SK-N-SH (cell line): ENCODE data around the gene PLP2. TPM values are rescaled to one million over a fixed set of nuclear protein-coding genes. Genes with fewer than 3 reads are reported as not detected.

Experiments used
- CTCF ChIA-PET: fragments of 300-600, 350-600 bp; formaldehyde crosslinking; extraction: SDS; loops from one replicate; lab custom pipeline; 2021; lab: Yijun Ruan, JAX
- POLR2A ChIA-PET: fragments of 350-600 bp; sonication (Branson Sonifier 250); formaldehyde crosslinking; extraction: SDS; loops from one replicate; lab custom pipeline; 2020; ENCODE audit warnings: antibody characterized with exemption, inconsistent platforms; lab: Yijun Ruan, JAX
- DNase-seq: peaks from one replicate; pipeline ENCODE4 v3.0.0; 2012
- H2AFZ ChIP-seq: fragments of 200-600 bp; sonication (generic); 2 replicates; pipeline ENCODE4 v1.8.1; 2016; ENCODE audit warnings: antibody characterized with exemption, mild to moderate bottlenecking, low read depth
- H3F3A ChIP-seq: fragments of 200-600 bp; sonication (generic); replicated peaks from 2 replicates; pipeline ENCODE3; 2016; ENCODE audit warnings: antibody characterized with exemption, mild to moderate bottlenecking; ENCODE audit not compliant: insufficient read depth
- H3K27ac ChIP-seq, 2 experiments: fragments of 200-500 bp in 1 of 2; fragments of 200-600 bp in 1 of 2; sonication (Bioruptor generic) in 1 of 2; sonication (generic), shearing (Covaris generic) in 1 of 2; 2 replicates each; pipeline versions ENCODE4 v1.5.1 to v1.6.1; 2014 to 2016; ENCODE audit warnings: low read depth in 2 of 2, inconsistent platforms in 1 of 2, low read length in 1 of 2, mild to moderate bottlenecking in 1 of 2, mixed read lengths in 1 of 2
- H3K27me3 ChIP-seq: fragments of 200-600 bp; sonication (generic), shearing (Covaris generic); 2 replicates; pipeline ENCODE4 v1.6.1; 2016; ENCODE audit warnings: mixed run types; ENCODE audit not compliant: insufficient read depth
- H3K36me3 ChIP-seq, 2 experiments: fragments of 200-500 bp in 1 of 2; fragments of 200-600 bp in 1 of 2; sonication (Bioruptor generic) in 1 of 2; sonication (generic) in 1 of 2; replicated peaks in 1 of 2; 2 replicates each; pipeline versions ENCODE3 to v1.5.1; 2014 to 2016; ENCODE audit warnings: low read length in 1 of 2, mild to moderate bottlenecking in 1 of 2; ENCODE audit not compliant: insufficient read depth in 2 of 2, control insufficient read depth in 1 of 2
- H3K4me1 ChIP-seq, 2 experiments: fragments of 200-500 bp in 1 of 2; fragments of 200-600 bp in 1 of 2; sonication (Bioruptor generic) in 1 of 2; sonication (generic), shearing (Covaris generic) in 1 of 2; 2 replicates each; pipeline versions ENCODE4 v1.5.1 to v1.6.1; 2014 to 2016; ENCODE audit warnings: low read depth in 1 of 2, low read length in 1 of 2, mixed run types in 1 of 2; ENCODE audit not compliant: insufficient read depth in 2 of 2, control insufficient read depth in 1 of 2
- H3K4me2 ChIP-seq: fragments of 200-600 bp; sonication (generic), shearing (Covaris generic); 2 replicates; pipeline ENCODE4 v1.6.1; 2017; ENCODE audit warnings: mixed run types
- H3K4me3 ChIP-seq, 2 experiments: fragments of 200-500 bp in 1 of 2; fragments of 200-600 bp in 1 of 2; sonication (Bioruptor generic) in 1 of 2; sonication (generic), shearing (Covaris generic) in 1 of 2; 2 replicates each; pipeline versions ENCODE4 v1.5.1 to v1.8.1; 2014 to 2016; ENCODE audit warnings: low read depth in 2 of 2, inconsistent platforms in 1 of 2, low read length in 1 of 2, mild to moderate bottlenecking in 1 of 2, mixed read lengths in 1 of 2, moderate library complexity in 1 of 2
- H3K79me2 ChIP-seq: fragments of 200-600 bp; sonication (generic); 2 replicates; pipeline ENCODE4 v1.8.1; 2017; ENCODE audit warnings: mild to moderate bottlenecking; ENCODE audit not compliant: insufficient read depth
- H3K9ac ChIP-seq: fragments of 200-600 bp; sonication (generic); 2 replicates; pipeline ENCODE4 v1.6.1; 2017; ENCODE audit warnings: mixed run types
- H3K9me2 ChIP-seq: fragments of 200-600 bp; sonication (generic); 2 replicates; pipeline ENCODE4 v1.6.1; 2017; ENCODE audit warnings: mixed run types
- H3K9me3 ChIP-seq: fragments of 200-600 bp; sonication (generic); 2 replicates; pipeline ENCODE4 v1.6.1; 2017; ENCODE audit warnings: mixed run types, mild to moderate bottlenecking, moderate library complexity
- H4K20me1 ChIP-seq: fragments of 200-600 bp; sonication (generic); 2 replicates; pipeline ENCODE4 v1.6.1; 2017; ENCODE audit warnings: mild to moderate bottlenecking, mixed run types; ENCODE audit not compliant: insufficient read depth
- CTCF ChIP-seq: fragments of 200-600 bp; sonication (generic); IDR thresholded peaks from 2 replicates; pipeline ENCODE4 v1.6.1; 2017; ENCODE audit warnings: antibody characterized with exemption, mild to moderate bottlenecking, moderate library complexity
- ELF1 ChIP-seq: IDR thresholded peaks from 2 replicates; pipeline ENCODE4 v1.4.0; 2012
- EP300 ChIP-seq, 2 experiments: IDR thresholded peaks; 2 replicates each; pipeline versions ENCODE4 v1.4.0 to v1.6.1; 2012; ENCODE audit warnings: borderline replicate concordance in 1 of 2, low read depth in 1 of 2, low read length in 1 of 2
- FOSL2 ChIP-seq: IDR thresholded peaks from 2 replicates; pipeline ENCODE4 v1.4.0; 2012; ENCODE audit warnings: low read depth, mild to moderate bottlenecking, moderate library complexity, borderline replicate concordance
- FOXM1 ChIP-seq: IDR thresholded peaks from 2 replicates; pipeline ENCODE4 v1.4.0; 2012; ENCODE audit warnings: low read depth, mild to moderate bottlenecking
- GABPA ChIP-seq: IDR thresholded peaks from 2 replicates; pipeline ENCODE4 v1.4.0; 2012; ENCODE audit warnings: low read depth, mild to moderate bottlenecking
- GATA2 ChIP-seq: sonication (generic); formaldehyde crosslinking; IDR thresholded peaks from 2 replicates; pipeline ENCODE4 v1.5.0; 2020; ENCODE audit warnings: mild to moderate bottlenecking, missing genetic modification reagents
- NRF1 ChIP-seq: IDR thresholded peaks from 2 replicates; pipeline ENCODE4 v1.6.1; 2012; ENCODE audit warnings: low read depth, mild to moderate bottlenecking, low read length
- POLR2AphosphoS5 ChIP-seq: IDR thresholded peaks from 2 replicates; pipeline ENCODE4 v1.6.1; 2012; ENCODE audit warnings: low read depth, low read length
- RCOR1 ChIP-seq: fragments of 150-350 bp; IDR thresholded peaks from 2 replicates; pipeline ENCODE4 v1.6.1; 2017; ENCODE audit warnings: antibody characterized with exemption, low read length
- RFX5 ChIP-seq: IDR thresholded peaks from 2 replicates; pipeline ENCODE4 v1.6.1; 2012; ENCODE audit warnings: mild to moderate bottlenecking, improper control_type of control experiment, low read length
- RXRA ChIP-seq: IDR thresholded peaks from 2 replicates; pipeline ENCODE4 v1.4.0; 2012; ENCODE audit warnings: low read depth, mild to moderate bottlenecking, borderline replicate concordance
- SIN3A ChIP-seq: IDR thresholded peaks from 2 replicates; pipeline ENCODE4 v1.6.1; 2012; ENCODE audit warnings: low read depth, mild to moderate bottlenecking, low read length, moderate library complexity, borderline replicate concordance
- SMC3 ChIP-seq: IDR thresholded peaks from 2 replicates; pipeline ENCODE4 v1.6.1; 2012; ENCODE audit warnings: low read depth, low read length, improper control_type of control experiment
- USF1 ChIP-seq: IDR thresholded peaks from 2 replicates; pipeline ENCODE4 v1.4.0; 2012; ENCODE audit warnings: low read depth, borderline replicate concordance
- WGBS: methylation state at CpG from one replicate; pipeline ENCODE4 v1.1.6; 2017; ENCODE audit warnings: low lambda C conversion rate; 5-methylcytosine and 5-hydroxymethylcytosine counted together
- polyA plus RNA-seq, 3 experiments: library from polyadenylated mRNA; depleted of rRNA; stranded (reverse); fragments of >200 nt; gene quantifications; 2 replicates each; pipeline ENCODE4 v1.2.3, GENCODE V29; 2012
- TF ChIP-seq, protein P1 (sequence below): IDR thresholded peaks from 2 replicates; pipeline ENCODE4 v1.4.0; 2012; ENCODE audit warnings: low read depth

Gene PLP2
- polyA plus RNA-seq, 1 of the 3 experiments (the other 2 are of a cell fraction), result 146 TPM

DNA sequence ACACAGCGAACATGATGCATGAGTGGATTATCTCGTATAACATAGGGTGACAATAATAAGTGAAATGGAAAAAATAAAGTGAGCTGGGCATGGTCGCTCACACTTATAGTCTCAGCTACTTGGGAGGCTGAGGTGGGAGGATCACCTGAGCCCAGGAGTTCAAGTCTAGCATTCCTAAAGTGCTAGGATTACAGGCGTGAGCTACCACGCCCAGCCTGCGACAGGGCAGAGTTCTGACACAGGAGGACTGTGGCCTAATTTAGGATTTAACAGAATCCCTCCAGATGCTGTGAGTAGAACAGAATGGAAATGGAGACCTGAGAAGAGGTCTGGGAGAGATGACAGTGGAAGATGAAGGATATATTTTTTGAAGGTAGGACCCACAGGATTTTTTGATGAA lies 17.9 kb downstream of the PLP2 start:
- no peak overlapping the region for H3K27ac ChIP-seq
- H3F3A ChIP-seq, result no peaks in the 10 kb centered on the region
- no peak for TF ChIP-seq POLR2AphosphoS5
- TF ChIP-seq NRF1, result no peak
- TF ChIP-seq RFX5, result no peak
- no peak for TF ChIP-seq SMC3
- TF ChIP-seq FOSL2, result no peak
- TF ChIP-seq GABPA, result no peak
- TF ChIP-seq, protein P1, sequence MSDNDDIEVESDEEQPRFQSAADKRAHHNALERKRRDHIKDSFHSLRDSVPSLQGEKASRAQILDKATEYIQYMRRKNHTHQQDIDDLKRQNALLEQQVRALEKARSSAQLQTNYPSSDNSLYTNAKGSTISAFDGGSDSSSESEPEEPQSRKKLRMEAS, result no peak
- no peak for TF ChIP-seq CTCF
- TF ChIP-seq SIN3A, result no peak
- TF ChIP-seq GATA2 (CRISPR knock-in tag), result no peak
- no peak for TF ChIP-seq EP300 (IDR thresholded peaks at IDR 0.05; ENCODE audit: borderline replicate concordance in 1 of 2, low read depth in 1 of 2, low read length in 1 of 2)
- TF ChIP-seq ELF1, result no peak
- no peak for TF ChIP-seq USF1
- no peak for TF ChIP-seq FOXM1
- no peak for TF ChIP-seq RCOR1
- TF ChIP-seq RXRA, result no peak
- ChIA-PET POLR2A (interaction anchor here (0.8 to 1.2 kb wide), 3 partner anchors 17 to 93 kb away, joined by 3 to 4 read pairs (median 3); no protein-coding TSS in a partner anchor), CTCF (interaction anchor here (0.6 to 1.6 kb wide), 4 partner anchors 10 to 109 kb away, joined by 3 to 5 read pairs (median 3); no protein-coding TSS in a partner anchor)
- no peaks in the 10 kb centered on the region for H3K9me3 ChIP-seq
- no peaks in the 10 kb centered on the region for H3K36me3 ChIP-seq
- H4K20me1 ChIP-seq, result no peaks in the 10 kb centered on the region
- no peak overlapping the region for H3K9ac ChIP-seq
- no peaks in the 10 kb centered on the region; a peak in 1 of 4 replicates for H3K4me1 ChIP-seq
- 44% methylated on average over 6 of the region's 6 CpGs for WGBS
- peak overlapping the region; percentile 40 to 58; a peak in 2 of 4 replicates for H3K4me3 ChIP-seq
- no peak for DNase-seq
- H3K4me2 ChIP-seq, result peak overlapping the region; percentile 50
- H2AFZ ChIP-seq, result no peak overlapping the region
- H3K9me2 ChIP-seq, result no peaks in the 10 kb centered on the region
- no peaks in the 10 kb centered on the region for H3K79me2 ChIP-seq
- H3K27me3 ChIP-seq, result peaks cover 5% of the 10 kb centered on the region; the same call in 1 of the 2 replicates
